BLaER1 (cell line): ENCODE results near the gene ADAMTSL2.
"Not testable (repeated sequence)": the region's sequence is repeated elsewhere in the genome, so short reads cannot be mapped to it uniquely, and the experiment has no call there.

Experiments used
- H3K27ac ChIP-seq: shearing (Covaris generic); formaldehyde crosslinking; 2 replicates; pipeline ENCODE4 v1.8.1; 2022
- H3K27me3 ChIP-seq: shearing (Covaris generic); formaldehyde crosslinking; 2 replicates; pipeline ENCODE4 v1.8.1; 2022
- H3K36me3 ChIP-seq: shearing (Covaris generic); formaldehyde crosslinking; 2 replicates; pipeline ENCODE4 v1.8.1; 2022
- H3K4me1 ChIP-seq: shearing (Covaris generic); formaldehyde crosslinking; 2 replicates; pipeline ENCODE4 v1.8.1; 2022
- H3K4me2 ChIP-seq: shearing (Covaris generic); formaldehyde crosslinking; 2 replicates; pipeline ENCODE4 v1.8.1; 2022
- H3K4me3 ChIP-seq: shearing (Covaris generic); formaldehyde crosslinking; 2 replicates; pipeline ENCODE4 v1.8.1; 2022
- H3K9ac ChIP-seq: shearing (Covaris generic); formaldehyde crosslinking; 2 replicates; pipeline ENCODE4 v1.8.1; 2022
- H3K9me3 ChIP-seq: shearing (Covaris generic); formaldehyde crosslinking; 2 replicates; pipeline ENCODE4 v1.8.1; 2022
- H4K20me1 ChIP-seq: shearing (Covaris generic); formaldehyde crosslinking; 2 replicates; pipeline ENCODE4 v1.8.1; 2022
- Cebpa-rat ChIP-seq: shearing (Covaris generic); IDR thresholded peaks from 2 replicates; pipeline ENCODE4 v1.8.1; 2022

ADAMTSL2 gene

DNA sequence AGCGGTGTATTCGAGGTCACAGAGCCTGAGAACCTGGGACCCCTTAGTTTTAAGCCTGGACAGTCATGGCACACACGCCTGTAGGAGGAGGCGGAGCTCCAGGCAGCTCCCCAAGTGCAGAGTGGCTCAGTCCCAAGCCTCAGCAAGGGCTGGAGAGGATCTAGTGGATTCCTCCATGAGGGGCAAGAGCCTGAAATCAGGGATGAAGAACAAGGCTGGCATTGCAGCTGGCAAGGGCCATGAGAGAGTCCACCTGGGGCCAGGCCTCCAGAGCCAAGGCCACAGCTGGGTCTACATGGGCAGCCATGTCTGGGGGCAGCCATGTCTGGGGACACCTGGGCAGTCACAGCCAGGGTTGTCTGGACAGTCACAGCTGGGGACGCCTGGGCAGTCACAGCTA, 21.9 kb downstream of the ADAMTSL2 start:
- H3K27ac ChIP-seq: peak overlapping the region; percentile 97
- peak overlapping the region; percentile 74 for H3K9ac ChIP-seq
- H3K4me3 ChIP-seq: peak overlapping the region; percentile 21; the same call in 1 of the 2 replicates
- H3K4me1 ChIP-seq: peaks cover 77% of the 10 kb centered on the region
- no peaks in the 10 kb centered on the region for H3K9me3 ChIP-seq
- H3K27me3 ChIP-seq: no peaks in the 10 kb centered on the region
- H3K4me2 ChIP-seq: peak overlapping the region; percentile 96
- no peaks in the 10 kb centered on the region for H4K20me1 ChIP-seq
- no peak for TF ChIP-seq Cebpa-rat
- H3K36me3 ChIP-seq: no peaks in the 10 kb centered on the region

DNA sequence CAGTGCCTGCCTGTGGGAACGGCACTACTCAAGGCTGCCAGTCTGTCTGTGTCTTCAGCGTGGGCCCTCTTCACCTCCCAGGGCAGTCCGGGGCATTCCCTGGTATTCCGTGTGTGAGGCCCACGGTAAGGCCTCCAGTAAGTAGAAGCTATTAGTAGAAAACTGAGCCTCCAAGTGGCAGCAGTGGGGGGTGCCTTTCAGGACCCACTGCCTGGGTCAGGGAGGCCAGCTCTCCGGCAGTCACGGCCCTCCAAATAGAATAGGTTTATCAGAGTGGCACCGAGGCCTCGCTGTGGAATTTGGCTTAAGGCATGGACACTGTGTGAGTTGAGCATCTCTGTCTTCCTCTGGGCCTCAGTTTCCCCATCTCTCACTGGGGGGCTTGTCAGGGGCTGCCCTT, 23.1 kb downstream of the ADAMTSL2 start:
- TF ChIP-seq Cebpa-rat: no peak
- no peaks in the 10 kb centered on the region for H3K36me3 ChIP-seq
- H3K4me1 ChIP-seq: peaks cover 87% of the 10 kb centered on the region
- H3K4me2 ChIP-seq: peak overlapping the region; percentile 96
- no peaks in the 10 kb centered on the region for H3K9me3 ChIP-seq
- no peaks in the 10 kb centered on the region for H4K20me1 ChIP-seq
- no peaks in the 10 kb centered on the region for H3K27me3 ChIP-seq
- peak overlapping the region; percentile 97 for H3K27ac ChIP-seq
- H3K4me3 ChIP-seq: peak overlapping the region; percentile 21
- H3K9ac ChIP-seq: peak overlapping the region; percentile 74

DNA sequence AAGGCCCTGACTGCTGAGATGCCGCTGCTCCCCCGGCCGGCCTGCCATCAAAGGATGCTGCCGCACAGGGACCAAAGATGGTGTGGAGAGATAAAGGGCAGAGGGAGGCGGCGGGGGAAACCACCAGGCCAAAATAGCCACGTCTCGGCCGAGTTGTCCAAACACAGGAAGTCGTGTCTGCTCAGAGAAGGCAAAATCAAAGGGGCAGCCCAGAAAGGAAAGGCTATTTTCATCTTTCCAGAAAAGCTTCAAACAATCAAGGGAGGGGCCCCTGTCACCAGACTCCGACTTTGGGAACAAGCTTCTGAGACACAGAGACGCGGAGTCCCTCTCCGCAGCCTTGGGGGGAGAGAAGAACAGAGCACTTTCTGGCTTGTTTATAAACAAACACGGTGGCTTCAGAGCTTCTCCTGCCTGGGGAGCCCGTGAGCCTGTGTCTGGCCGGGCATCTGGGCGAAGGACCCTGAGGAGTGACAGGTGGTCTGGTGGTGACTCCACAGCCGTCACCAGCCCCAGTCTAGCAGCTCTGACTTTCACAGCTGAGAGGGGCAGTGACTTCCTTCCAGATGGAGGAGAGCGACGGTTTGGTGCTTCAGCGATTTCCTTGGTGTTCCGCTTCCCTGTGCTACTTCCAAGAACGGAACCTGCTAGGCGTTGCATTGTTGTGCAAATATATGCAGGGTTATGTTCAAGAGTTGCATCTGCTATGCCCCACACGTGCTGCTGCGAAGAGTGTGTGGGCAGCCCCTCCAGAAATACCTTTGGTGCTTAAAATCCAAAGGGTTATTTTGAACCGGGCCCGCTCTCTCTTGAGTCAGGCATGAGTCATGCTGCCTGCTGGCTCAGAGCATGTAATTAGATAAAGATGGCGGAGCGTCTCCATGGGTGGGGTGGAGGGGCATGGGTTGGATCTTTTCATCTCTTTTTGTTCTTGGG, 24.0 kb downstream of the ADAMTSL2 start:
- H3K27me3 ChIP-seq: no peaks in the 10 kb centered on the region
- peak overlapping the region; percentile 74 for H3K9ac ChIP-seq
- H3K4me3 ChIP-seq: peak overlapping the region; percentile 21
- no peaks in the 10 kb centered on the region for H4K20me1 ChIP-seq
- H3K9me3 ChIP-seq: no peaks in the 10 kb centered on the region
- H3K4me2 ChIP-seq: peak overlapping the region; percentile 96
- peaks cover 95% of the 10 kb centered on the region for H3K4me1 ChIP-seq
- H3K27ac ChIP-seq: peak overlapping the region; percentile 97
- TF ChIP-seq Cebpa-rat: peak; percentile 98
- H3K36me3 ChIP-seq: no peaks in the 10 kb centered on the region

DNA sequence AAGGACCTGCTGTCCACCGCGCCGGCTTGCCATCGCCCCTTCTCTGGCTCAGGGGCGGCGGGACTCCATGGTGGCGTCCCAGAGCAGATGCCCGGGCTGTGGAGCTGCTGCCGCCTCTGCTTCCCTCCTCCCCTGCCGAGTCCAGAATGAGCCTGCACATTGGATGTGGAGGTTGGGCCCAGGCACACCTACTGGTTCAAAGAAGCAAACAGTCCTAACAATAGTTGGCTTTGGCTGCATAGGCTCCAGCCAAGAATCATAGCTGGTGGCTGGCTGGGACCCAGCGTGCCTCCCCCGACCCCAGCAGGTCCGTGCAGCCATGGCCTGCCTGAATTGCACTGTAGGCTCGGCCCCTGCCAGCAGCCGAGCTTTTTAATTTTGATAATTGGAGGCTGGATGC, 25.8 kb downstream of the ADAMTSL2 start:
- Histone ChIP-seq H3K4me3 (no peak overlapping the region), H3K9ac (no peak overlapping the region), H3K9me3 (no peaks in the 10 kb centered on the region), H3K4me2 (peak overlapping the region; percentile 96), H3K27me3 (no peaks in the 10 kb centered on the region), H3K36me3 (no peaks in the 10 kb centered on the region), H4K20me1 (no peaks in the 10 kb centered on the region), H3K27ac (peak overlapping the region; percentile 97), H3K4me1 (peaks cover 87% of the 10 kb centered on the region)
- no peak for TF ChIP-seq Cebpa-rat

DNA sequence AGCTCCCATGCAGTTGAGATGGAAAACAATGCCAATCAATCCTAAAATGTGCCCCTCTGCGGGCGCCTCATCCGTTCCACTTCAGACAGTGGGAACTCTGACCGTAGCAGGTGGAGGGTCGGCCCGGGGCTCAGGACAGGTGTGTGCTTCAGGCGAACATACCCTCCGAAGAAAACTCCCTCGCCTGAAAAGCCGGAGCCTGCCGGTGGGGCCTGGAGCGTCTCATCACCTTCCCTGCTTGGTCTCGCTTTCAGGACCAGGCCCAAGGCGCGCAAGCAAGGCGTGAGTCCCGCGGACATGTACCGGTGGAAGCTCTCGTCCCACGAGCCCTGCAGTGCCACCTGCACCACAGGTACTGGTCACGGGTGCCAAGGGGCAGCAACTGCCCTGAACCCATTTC, 26.4 kb downstream of the ADAMTSL2 start:
- no peak overlapping the region for H3K4me3 ChIP-seq
- H3K27ac ChIP-seq: peak overlapping the region; percentile 97
- TF ChIP-seq Cebpa-rat: no peak
- H3K9me3 ChIP-seq: no peaks in the 10 kb centered on the region
- H4K20me1 ChIP-seq: no peaks in the 10 kb centered on the region
- H3K27me3 ChIP-seq: no peaks in the 10 kb centered on the region
- peaks cover 87% of the 10 kb centered on the region for H3K4me1 ChIP-seq
- no peaks in the 10 kb centered on the region for H3K36me3 ChIP-seq
- H3K4me2 ChIP-seq: peak overlapping the region; percentile 96
- H3K9ac ChIP-seq: no peak overlapping the region

DNA sequence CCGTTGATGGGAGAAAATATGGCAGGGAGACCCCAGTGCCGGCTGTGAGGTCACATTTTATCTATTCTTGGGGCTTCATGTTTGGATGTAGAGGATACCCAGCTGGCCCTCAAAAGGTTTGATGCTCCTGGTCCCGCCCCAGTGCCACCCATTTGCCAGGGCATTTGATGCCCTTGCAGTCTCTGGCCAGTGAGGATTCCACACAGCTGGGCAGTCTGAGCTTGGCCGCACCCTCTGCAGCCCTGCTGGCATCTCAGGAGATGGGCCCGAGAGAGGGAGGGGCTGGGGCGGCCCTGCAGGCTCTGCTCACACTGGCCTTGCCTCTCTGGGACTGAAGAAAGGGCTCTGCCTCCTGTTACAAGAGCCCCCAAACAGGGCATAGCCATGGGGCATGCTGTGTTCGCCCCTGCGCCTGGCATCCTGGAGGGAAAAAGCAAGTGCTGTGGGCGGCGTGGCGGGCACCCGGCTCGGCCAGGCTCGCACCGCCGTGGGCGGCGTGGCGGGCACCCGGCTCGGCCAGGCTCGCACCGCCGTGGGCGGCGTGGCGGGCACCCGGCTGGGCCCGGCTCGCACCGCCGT, 27.6 kb downstream of the ADAMTSL2 start:
- no peaks in the 10 kb centered on the region for H4K20me1 ChIP-seq
- H3K36me3 ChIP-seq: no peaks in the 10 kb centered on the region
- no peak for TF ChIP-seq Cebpa-rat
- peak overlapping the region; percentile 97 for H3K27ac ChIP-seq
- H3K27me3 ChIP-seq: no peaks in the 10 kb centered on the region
- peak overlapping the region; percentile 96 for H3K4me2 ChIP-seq
- no peaks in the 10 kb centered on the region for H3K9me3 ChIP-seq
- H3K4me1 ChIP-seq: peaks cover 79% of the 10 kb centered on the region
- H3K9ac ChIP-seq: no peak overlapping the region
- no peak overlapping the region for H3K4me3 ChIP-seq

DNA sequence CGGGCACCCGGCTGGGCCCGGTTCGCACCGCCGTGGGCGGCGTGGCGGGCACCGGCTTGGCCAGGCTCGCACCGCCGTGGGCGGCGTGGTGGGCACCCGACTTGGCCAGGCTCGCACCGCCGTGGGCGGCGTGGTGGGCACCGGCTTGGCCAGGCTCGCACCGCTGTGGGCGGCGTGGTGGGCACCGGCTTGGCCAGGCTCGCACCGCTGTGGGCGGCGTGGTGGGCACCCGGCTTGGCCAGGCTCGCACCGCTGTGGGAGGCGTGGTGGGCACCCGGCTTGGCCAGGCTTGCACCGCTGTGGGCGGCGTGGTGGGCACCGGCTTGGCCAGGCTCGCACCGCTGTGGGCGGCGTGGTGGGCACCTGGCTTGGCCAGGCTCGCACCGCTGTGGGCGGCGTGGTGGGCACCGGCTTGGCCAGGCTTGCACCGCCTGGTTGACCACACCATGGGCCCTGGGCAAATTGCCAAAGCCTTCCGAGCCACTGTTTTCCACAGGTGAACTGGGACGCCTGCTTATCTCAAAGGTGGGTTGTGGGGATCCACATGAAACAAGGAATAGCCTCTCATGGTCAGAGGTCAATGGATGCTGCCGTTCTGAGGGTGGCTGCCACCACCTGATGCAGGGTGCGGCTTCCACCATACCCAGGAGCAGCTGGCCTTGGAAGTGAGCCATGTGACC, 28.2 kb downstream of the ADAMTSL2 start:
- Histone ChIP-seq H3K27ac (peak overlapping the region; percentile 46; the same call in 1 of the 2 replicates), H3K4me1 (peaks cover 79% of the 10 kb centered on the region), H3K4me3 (no peak overlapping the region), H3K9me3 (no peaks in the 10 kb centered on the region), H3K27me3 (peaks cover under 1% of the 10 kb centered on the region; the same call in 1 of the 2 replicates), H3K4me2 (peak overlapping the region; percentile 76), H4K20me1 (no peaks in the 10 kb centered on the region), H3K9ac (no peak overlapping the region), H3K36me3 (no peaks in the 10 kb centered on the region)
- no peak for TF ChIP-seq Cebpa-rat

DNA sequence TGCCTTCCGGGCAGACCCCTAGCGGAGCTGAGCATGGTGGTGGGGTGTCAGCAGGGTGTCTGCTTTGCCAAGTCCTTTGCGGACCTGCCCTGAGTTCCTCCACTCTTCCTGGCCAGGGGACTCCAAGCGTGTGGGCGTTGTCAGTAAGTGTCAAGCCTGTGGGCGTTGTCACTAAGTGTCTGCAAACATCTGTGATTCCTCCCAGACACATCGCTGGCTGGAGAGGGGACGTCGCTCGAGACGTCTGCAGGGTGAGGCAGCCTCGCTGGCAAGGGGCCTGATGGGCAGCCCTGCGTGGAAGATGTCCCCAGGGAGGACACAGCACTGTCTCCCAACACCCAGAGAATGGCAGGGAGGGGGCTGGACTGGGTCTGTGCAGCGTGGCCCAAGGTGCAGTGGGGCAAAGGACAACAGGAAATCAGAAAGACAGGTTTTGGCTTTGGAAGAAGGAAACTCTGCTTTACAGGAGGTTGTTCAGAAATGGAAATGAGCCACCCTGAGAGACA, 28.8 kb downstream of the ADAMTSL2 start:
- Histone ChIP-seq H3K4me2 (peak overlapping the region; percentile 76), H3K27ac (peak overlapping the region; percentile 46; the same call in 1 of the 2 replicates), H3K27me3 (peaks cover 6% of the 10 kb centered on the region; the same call in 1 of the 2 replicates), H4K20me1 (no peaks in the 10 kb centered on the region), H3K9ac (no peak overlapping the region), H3K36me3 (no peaks in the 10 kb centered on the region), H3K4me3 (no peak overlapping the region), H3K9me3 (no peaks in the 10 kb centered on the region), H3K4me1 (peaks cover 79% of the 10 kb centered on the region)
- no peak for TF ChIP-seq Cebpa-rat

DNA sequence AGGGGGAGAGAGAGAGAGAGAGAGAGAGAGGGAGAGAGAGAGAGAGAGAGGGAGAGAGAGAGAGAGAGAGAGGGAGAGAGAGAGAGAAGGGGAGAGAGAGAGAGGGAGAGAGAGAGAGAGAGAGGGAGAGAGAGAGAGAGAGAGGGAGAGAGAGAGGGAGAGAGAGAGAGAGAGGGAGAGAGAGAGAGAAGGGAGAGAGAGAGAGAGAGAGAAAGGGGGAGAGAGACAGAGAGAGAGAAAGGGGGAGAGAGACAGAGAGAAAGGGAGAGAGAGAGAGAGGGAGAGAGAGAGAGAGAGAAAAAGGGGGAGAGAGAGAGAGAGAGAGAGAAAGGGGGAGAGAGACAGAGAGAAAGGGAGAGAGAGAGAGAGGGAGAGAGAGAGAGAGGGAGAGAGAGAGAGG, 29.3 kb downstream of the ADAMTSL2 start:
- not testable (repeated sequence) for H3K9ac ChIP-seq, H3K4me3 ChIP-seq, H3K27me3 ChIP-seq, H3K9me3 ChIP-seq, H4K20me1 ChIP-seq, H3K36me3 ChIP-seq, H3K27ac ChIP-seq
- Histone ChIP-seq H3K4me2 (peak overlapping the region; percentile 76), H3K4me1 (peaks cover 82% of the 10 kb centered on the region)
